Parathyroid adenoma (tissue), 2 donors: ENCODE data around the gene ARL5B.

Experiments
- H2AFZ ChIP-seq: fragments of 300-600 bp; sonication (generic); one replicate; pipeline ENCODE4 v1.7.0; 2017; ENCODE audit warnings: antibody characterized with exemption, mild to moderate bottlenecking
- H3K27ac ChIP-seq: fragments of 300-600 bp; sonication (generic); one replicate; pipeline ENCODE4 v1.7.0; 2017
- H3K27me3 ChIP-seq: fragments of 300-600 bp; sonication (generic); one replicate; pipeline ENCODE4 v1.7.0; 2017; ENCODE audit warnings: low read length; ENCODE audit not compliant: control insufficient read depth, insufficient read depth
- H3K36me3 ChIP-seq: fragments of 300-600 bp; sonication (generic); one replicate; pipeline ENCODE4 v1.7.0; 2017; ENCODE audit warnings: low read length; ENCODE audit not compliant: control insufficient read depth, insufficient read depth
- H3K4me1 ChIP-seq: fragments of 300-600 bp; sonication (generic); one replicate; pipeline ENCODE4 v1.7.0; 2017; ENCODE audit warnings: control low read depth
- H3K4me2 ChIP-seq: fragments of 300-600 bp; sonication (generic); one replicate; pipeline ENCODE4 v1.7.0; 2017; ENCODE audit warnings: low read length
- H3K4me3 ChIP-seq: fragments of 300-600 bp; sonication (generic); one replicate; pipeline ENCODE4 v1.7.0; 2017; ENCODE audit warnings: low read depth, low read length
- H3K79me2 ChIP-seq: fragments of 300-600 bp; sonication (generic); one replicate; pipeline ENCODE4 v1.7.0; 2017; ENCODE audit warnings: control low read depth
- H3K9ac ChIP-seq: fragments of 300-600 bp; sonication (generic); one replicate; pipeline ENCODE4 v1.7.0; 2017; ENCODE audit warnings: mild to moderate bottlenecking
- H3K9me3 ChIP-seq: fragments of 300-600 bp; sonication (generic); one replicate; pipeline ENCODE4 v1.7.0; 2017; ENCODE audit warnings: low read length; ENCODE audit not compliant: control insufficient read depth
- TF ChIP-seq, protein P1 (sequence below): fragments of 300-600 bp; sonication (generic); IDR thresholded peaks from one replicate; pipeline ENCODE4 v1.7.0; 2017; ENCODE audit warnings: antibody characterized with exemption, mild to moderate bottlenecking
- donor health status: primary hyperparathyroidism.

Gene ARL5B

DNA sequence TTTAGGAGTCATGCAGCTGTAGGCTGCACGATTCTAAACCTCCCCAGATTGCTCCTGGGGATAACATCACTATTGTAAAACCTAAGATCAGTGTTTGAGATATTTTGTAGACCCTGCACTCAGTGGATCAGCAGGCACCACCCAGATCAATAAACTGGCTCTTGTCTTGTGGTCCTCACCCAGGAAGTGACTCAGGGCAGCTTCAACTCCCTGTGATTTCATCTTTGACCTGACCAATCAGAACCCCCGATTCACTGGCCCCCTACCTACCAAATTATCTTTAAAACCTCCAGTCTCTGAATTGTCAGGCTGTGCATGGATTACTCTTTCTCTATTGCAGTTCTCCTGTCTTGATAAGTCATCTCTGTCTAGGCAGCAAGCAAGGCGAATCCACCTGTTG, 25.7 kb downstream of the ARL5B start:
- Histone ChIP-seq H3K4me3 (no peak overlapping the region), H3K9me3 (no peaks in the 10 kb centered on the region), H3K36me3 (no peaks in the 10 kb centered on the region), H2AFZ (no peak overlapping the region), H3K27ac (no peak overlapping the region), H3K4me2 (no peak overlapping the region), H3K79me2 (no peaks in the 10 kb centered on the region), H3K9ac (no peak overlapping the region), H3K27me3 (no peaks in the 10 kb centered on the region), H3K4me1 (no peaks in the 10 kb centered on the region)
- TF ChIP-seq, protein P1, sequence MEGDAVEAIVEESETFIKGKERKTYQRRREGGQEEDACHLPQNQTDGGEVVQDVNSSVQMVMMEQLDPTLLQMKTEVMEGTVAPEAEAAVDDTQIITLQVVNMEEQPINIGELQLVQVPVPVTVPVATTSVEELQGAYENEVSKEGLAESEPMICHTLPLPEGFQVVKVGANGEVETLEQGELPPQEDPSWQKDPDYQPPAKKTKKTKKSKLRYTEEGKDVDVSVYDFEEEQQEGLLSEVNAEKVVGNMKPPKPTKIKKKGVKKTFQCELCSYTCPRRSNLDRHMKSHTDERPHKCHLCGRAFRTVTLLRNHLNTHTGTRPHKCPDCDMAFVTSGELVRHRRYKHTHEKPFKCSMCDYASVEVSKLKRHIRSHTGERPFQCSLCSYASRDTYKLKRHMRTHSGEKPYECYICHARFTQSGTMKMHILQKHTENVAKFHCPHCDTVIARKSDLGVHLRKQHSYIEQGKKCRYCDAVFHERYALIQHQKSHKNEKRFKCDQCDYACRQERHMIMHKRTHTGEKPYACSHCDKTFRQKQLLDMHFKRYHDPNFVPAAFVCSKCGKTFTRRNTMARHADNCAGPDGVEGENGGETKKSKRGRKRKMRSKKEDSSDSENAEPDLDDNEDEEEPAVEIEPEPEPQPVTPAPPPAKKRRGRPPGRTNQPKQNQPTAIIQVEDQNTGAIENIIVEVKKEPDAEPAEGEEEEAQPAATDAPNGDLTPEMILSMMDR: no peak

DNA sequence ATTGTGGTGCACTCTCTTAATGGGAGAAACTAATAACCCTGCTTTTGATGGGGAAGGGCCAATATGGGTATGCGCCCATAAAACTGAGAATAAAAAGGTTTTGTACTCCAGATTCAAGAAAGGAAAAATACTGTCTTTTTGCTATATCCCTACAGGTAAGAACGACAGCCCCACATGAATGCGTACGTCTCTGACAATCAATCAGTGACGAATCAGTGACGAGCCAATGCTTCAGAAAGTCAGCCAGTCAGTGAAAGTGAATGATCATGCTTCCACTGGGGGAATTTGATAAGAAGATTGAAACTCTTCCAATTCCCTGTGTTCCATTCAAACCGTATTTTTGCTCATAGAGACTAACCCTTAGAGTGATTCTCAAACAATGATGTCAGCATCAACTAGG, 26.3 kb downstream of the ARL5B start:
- Histone ChIP-seq H3K4me3 (no peak overlapping the region), H3K36me3 (no peaks in the 10 kb centered on the region), H3K27me3 (no peaks in the 10 kb centered on the region), H2AFZ (no peak overlapping the region), H3K4me2 (no peak overlapping the region), H3K79me2 (no peaks in the 10 kb centered on the region), H3K4me1 (no peaks in the 10 kb centered on the region), H3K9ac (no peak overlapping the region), H3K27ac (no peak overlapping the region), H3K9me3 (no peaks in the 10 kb centered on the region)
- TF ChIP-seq, protein P1: no peak

DNA sequence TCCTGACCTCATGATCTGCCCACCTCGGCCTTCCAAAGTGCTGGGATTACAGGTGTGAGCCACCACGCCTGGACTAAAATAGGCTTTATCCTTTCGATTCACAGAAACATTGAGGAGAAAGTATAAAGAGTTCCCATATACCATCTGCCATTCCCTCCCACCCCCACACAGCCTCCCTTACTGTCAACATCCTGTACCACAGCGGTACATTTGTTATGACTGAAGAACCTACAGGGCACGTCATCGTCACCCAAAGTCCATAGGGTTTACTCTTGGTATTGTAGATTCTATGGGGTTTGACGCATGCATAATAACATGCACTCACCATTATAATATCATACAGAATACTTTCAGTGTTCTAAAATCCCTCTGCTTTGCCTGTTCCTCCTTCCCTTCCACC, 28.0 kb downstream of the ARL5B start:
- Histone ChIP-seq H2AFZ (no peak overlapping the region), H3K79me2 (no peaks in the 10 kb centered on the region), H3K4me2 (no peak overlapping the region), H3K27me3 (no peaks in the 10 kb centered on the region), H3K27ac (no peak overlapping the region), H3K4me1 (no peaks in the 10 kb centered on the region), H3K9me3 (no peaks in the 10 kb centered on the region), H3K36me3 (no peaks in the 10 kb centered on the region), H3K4me3 (no peak overlapping the region), H3K9ac (no peak overlapping the region)
- TF ChIP-seq, protein P1: no peak

DNA sequence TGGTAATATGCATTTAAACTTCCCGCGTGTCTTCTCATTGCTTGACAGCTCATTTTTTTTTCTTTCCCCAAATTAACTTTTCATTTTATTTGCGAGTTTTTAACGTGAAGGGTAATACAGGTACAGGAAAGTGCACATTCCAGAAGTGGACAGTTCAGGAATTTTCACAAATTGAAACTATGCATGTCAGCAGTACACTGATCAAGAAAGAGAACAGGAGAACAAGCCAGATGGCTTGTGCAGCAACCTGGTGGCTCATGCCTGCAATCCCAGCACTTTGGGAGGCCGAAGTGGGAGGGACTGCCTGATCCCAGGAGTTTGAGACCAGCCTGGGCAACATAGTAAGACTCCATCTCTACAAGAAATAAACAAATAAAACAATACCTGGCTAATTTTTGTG, 28.5 kb downstream of the ARL5B start:
- no peaks in the 10 kb centered on the region for H3K36me3 ChIP-seq
- no peak overlapping the region for H2AFZ ChIP-seq
- no peaks in the 10 kb centered on the region for H3K4me1 ChIP-seq
- no peaks in the 10 kb centered on the region for H3K27me3 ChIP-seq
- no peaks in the 10 kb centered on the region for H3K79me2 ChIP-seq
- TF ChIP-seq, protein P1: no peak
- H3K9me3 ChIP-seq: no peaks in the 10 kb centered on the region
- no peak overlapping the region for H3K4me2 ChIP-seq
- H3K4me3 ChIP-seq: no peak overlapping the region
- no peak overlapping the region for H3K27ac ChIP-seq
- no peak overlapping the region for H3K9ac ChIP-seq

DNA sequence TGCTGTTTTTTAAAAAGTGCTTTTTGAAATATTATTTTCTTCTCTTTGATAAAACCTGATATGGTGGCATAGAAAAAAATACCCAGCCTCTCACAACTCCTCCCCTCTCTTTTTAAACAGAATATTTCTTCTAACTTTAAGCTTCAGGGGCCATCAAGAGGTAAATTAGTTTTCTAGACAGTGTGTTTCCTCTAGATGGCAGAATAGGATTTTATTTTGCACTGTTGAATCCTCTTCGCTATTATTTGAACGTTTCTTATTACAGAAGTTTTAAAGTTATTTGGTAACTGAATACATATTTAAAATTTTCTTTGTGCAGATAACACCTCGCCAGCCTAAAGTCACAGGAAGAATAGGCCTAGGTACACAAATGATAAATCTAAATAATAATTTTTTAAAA, 30.3 kb downstream of the ARL5B start:
- Histone ChIP-seq H3K36me3 (no peaks in the 10 kb centered on the region), H3K27me3 (no peaks in the 10 kb centered on the region), H3K4me1 (no peaks in the 10 kb centered on the region), H3K9me3 (no peaks in the 10 kb centered on the region), H3K27ac (no peak overlapping the region), H2AFZ (no peak overlapping the region), H3K4me3 (no peak overlapping the region), H3K9ac (no peak overlapping the region), H3K4me2 (no peak overlapping the region), H3K79me2 (no peaks in the 10 kb centered on the region)
- TF ChIP-seq, protein P1: no peak
